Measurements from ENCODE around the gene HNRNPAB. TPM values are rescaled to one million over a fixed set of nuclear protein-coding genes. Genes with fewer than 3 reads are reported as not detected.
"Not testable (repeated sequence)": the region's sequence is repeated elsewhere in the genome, so short reads cannot be mapped to it uniquely, and the experiment has no call there.

The HNRNPAB gene
- total and polyA plus RNA-seq, 2 experiments from 2014 or later: 85.2 to 175 TPM

DNA sequence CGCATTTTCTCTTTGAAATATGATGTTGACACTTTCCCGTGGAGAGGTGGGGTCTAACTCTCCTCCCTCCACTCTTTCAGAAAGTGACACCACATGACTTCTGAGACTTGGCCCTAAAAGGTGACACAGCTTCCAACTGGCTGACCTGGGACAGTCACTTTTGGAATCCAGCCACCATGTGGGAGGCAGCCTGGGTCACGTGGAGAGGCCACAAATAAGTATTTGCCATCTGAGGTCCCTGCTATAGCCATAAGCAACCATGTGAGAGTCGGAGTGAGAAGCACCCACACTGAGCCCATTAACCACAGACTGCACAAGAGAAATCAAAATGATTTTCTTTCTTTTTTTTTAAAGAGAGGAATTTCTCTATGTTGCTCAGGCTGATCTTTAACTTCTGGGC is 32.3 kb downstream of the HNRNPAB start:
- Histone ChIP-seq H3K4me2 (no peak overlapping the region), H3K79me2 (peaks cover 5% of the 10 kb centered on the region), H3K27ac (no peak overlapping the region), H2AFZ (no peak overlapping the region), H3K36me3 (replicated peaks; ENCODE audit: insufficient read depth, low read depth) (no peaks in the 10 kb centered on the region), H3K27me3 (no peaks in the 10 kb centered on the region), H3K9me3 (ENCODE audit: low read depth) (no peaks in the 10 kb centered on the region), H3K9me2 (replicated peaks; ENCODE audit: insufficient read depth) (no peaks in the 10 kb centered on the region), H3K4me1 (ENCODE audit: insufficient read depth) (peaks cover 7% of the 10 kb centered on the region), H3K4me3 (no peak overlapping the region), H4K20me1 (ENCODE audit: insufficient read depth, poor library complexity, severe bottlenecking) (peaks cover 3% of the 10 kb centered on the region)
- WGBS (ENCODE audit: low lambda C conversion rate, missing lambda C conversion rate): 86% methylated on average over 4 of the region's 4 CpGs
- TF ChIP-seq EZH2phosphoT487 (IDR thresholded peaks at IDR 0.05; ENCODE audit: low read depth, severe bottlenecking, unreplicated experiment) (no peak), CTCF (IDR thresholded peaks at IDR 0.05; ENCODE audit: poor library complexity) (no peak), EZH2 (IDR thresholded peaks at IDR 0.05; ENCODE audit: borderline replicate concordance) (no peak)
- DNase-seq (ENCODE audit: low spot score): no peak

- Histone ChIP-seq H2AFZ (no peak overlapping the region), H3K79me2 (no peaks in the 10 kb centered on the region), H3K9me2 (replicated peaks; ENCODE audit: insufficient read depth) (no peaks in the 10 kb centered on the region), H3K4me2 (no peak overlapping the region), H3K36me3 (replicated peaks; ENCODE audit: insufficient read depth, low read depth) (no peaks in the 10 kb centered on the region), H3K27me3 (no peaks in the 10 kb centered on the region), H3K4me3 (no peak overlapping the region), H3K27ac (no peak overlapping the region), H4K20me1 (ENCODE audit: insufficient read depth, poor library complexity, severe bottlenecking) (no peaks in the 10 kb centered on the region), H3K4me1 (ENCODE audit: insufficient read depth) (peaks cover 4% of the 10 kb centered on the region), H3K9me3 (ENCODE audit: low read depth) (no peaks in the 10 kb centered on the region)
- no peak for DNase-seq (ENCODE audit: low spot score)
- no peak for TF ChIP-seq EZH2 (IDR thresholded peaks at IDR 0.05; ENCODE audit: borderline replicate concordance)
- TF ChIP-seq EZH2phosphoT487 (IDR thresholded peaks at IDR 0.05; ENCODE audit: low read depth, severe bottlenecking, unreplicated experiment): no peak
- no peak for TF ChIP-seq CTCF (IDR thresholded peaks at IDR 0.05; ENCODE audit: poor library complexity)
- 82% methylated on average over 13 of the region's 13 CpGs for WGBS (ENCODE audit: low lambda C conversion rate, missing lambda C conversion rate)
Measured at GRCh38 chr5:178237431-178238312, 33.3 kb downstream of the HNRNPAB start.

- Histone ChIP-seq H3K9me2 (replicated peaks; ENCODE audit: insufficient read depth) (no peaks in the 10 kb centered on the region), H3K4me3 (no peak overlapping the region), H3K27me3 (no peaks in the 10 kb centered on the region), H3K4me1 (ENCODE audit: insufficient read depth) (no peaks in the 10 kb centered on the region), H3K4me2 (no peak overlapping the region), H2AFZ (no peak overlapping the region), H3K9me3 (ENCODE audit: low read depth) (no peaks in the 10 kb centered on the region), H3K27ac (no peak overlapping the region), H3K79me2 (no peaks in the 10 kb centered on the region), H4K20me1 (ENCODE audit: insufficient read depth, poor library complexity, severe bottlenecking) (no peaks in the 10 kb centered on the region), H3K36me3 (replicated peaks; ENCODE audit: insufficient read depth, low read depth) (no peaks in the 10 kb centered on the region)
- WGBS (ENCODE audit: low lambda C conversion rate, missing lambda C conversion rate): 97% methylated on average over 6 of the region's 6 CpGs
- DNase-seq (ENCODE audit: low spot score): no peak
- TF ChIP-seq EZH2 (IDR thresholded peaks at IDR 0.05; ENCODE audit: borderline replicate concordance): no peak
Measured at GRCh38 chr5:178238313-178238635, 33.9 kb downstream of the HNRNPAB start.

DNA sequence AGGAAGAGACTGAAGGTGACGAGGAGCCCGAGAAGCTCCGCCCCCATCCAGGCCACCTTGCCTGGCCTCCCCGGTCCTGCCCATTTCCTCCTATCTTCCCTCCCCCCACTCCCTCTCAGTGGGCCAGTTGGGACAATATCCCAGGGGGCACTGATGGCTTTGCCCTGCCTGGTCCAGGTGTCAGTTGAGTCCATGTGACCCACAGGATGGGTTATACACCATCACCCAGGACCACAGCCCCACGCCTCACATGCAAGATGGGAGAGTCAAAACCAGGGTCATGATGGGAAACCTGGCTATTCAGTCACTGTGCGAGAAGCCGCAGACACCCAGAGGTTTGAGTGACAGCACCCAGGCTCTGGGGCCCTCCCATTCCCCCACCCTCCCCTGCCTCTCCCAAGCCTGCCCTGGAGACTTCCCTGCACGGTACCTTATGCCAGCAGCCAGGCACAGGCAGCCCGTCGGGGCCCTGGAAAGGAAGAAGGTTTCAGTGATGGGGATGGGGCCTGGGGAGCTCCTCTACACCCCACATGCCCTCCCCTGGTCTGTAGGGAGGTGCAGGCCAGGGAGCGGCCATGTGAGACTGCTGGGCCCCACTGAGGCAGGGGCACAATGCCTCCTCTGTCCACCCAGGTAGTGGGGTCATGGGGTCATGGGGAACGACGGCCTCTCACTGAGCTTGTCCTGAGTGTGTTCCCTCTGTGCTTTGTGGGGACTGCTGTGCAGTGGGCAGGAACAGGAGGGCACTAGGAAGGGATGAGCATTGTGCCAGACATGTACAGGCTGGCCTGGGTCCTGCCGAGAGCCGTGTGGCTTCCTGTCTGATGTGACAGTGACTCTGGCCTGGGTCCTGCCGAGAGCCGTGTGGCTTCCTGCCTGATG is 34.6 kb downstream of the HNRNPAB start:
- Histone ChIP-seq H3K27me3 (no peaks in the 10 kb centered on the region), H2AFZ (no peak overlapping the region), H3K9me3 (ENCODE audit: low read depth) (no peaks in the 10 kb centered on the region), H3K4me1 (ENCODE audit: insufficient read depth) (no peaks in the 10 kb centered on the region), H4K20me1 (ENCODE audit: insufficient read depth, poor library complexity, severe bottlenecking) (no peaks in the 10 kb centered on the region), H3K9me2 (replicated peaks; ENCODE audit: insufficient read depth) (no peaks in the 10 kb centered on the region), H3K4me2 (no peak overlapping the region), H3K4me3 (no peak overlapping the region), H3K36me3 (replicated peaks; ENCODE audit: insufficient read depth, low read depth) (no peaks in the 10 kb centered on the region), H3K27ac (no peak overlapping the region), H3K79me2 (no peaks in the 10 kb centered on the region)
- TF ChIP-seq CTCF (IDR thresholded peaks at IDR 0.05; ENCODE audit: poor library complexity) (no peak), EZH2 (IDR thresholded peaks at IDR 0.05; ENCODE audit: borderline replicate concordance) (no peak), EZH2phosphoT487 (IDR thresholded peaks at IDR 0.05; ENCODE audit: low read depth, severe bottlenecking, unreplicated experiment) (no peak)
- no peak for DNase-seq (ENCODE audit: low spot score)
- 86% methylated on average over 15 of the region's 17 CpGs for WGBS (ENCODE audit: low lambda C conversion rate, missing lambda C conversion rate)

DNA sequence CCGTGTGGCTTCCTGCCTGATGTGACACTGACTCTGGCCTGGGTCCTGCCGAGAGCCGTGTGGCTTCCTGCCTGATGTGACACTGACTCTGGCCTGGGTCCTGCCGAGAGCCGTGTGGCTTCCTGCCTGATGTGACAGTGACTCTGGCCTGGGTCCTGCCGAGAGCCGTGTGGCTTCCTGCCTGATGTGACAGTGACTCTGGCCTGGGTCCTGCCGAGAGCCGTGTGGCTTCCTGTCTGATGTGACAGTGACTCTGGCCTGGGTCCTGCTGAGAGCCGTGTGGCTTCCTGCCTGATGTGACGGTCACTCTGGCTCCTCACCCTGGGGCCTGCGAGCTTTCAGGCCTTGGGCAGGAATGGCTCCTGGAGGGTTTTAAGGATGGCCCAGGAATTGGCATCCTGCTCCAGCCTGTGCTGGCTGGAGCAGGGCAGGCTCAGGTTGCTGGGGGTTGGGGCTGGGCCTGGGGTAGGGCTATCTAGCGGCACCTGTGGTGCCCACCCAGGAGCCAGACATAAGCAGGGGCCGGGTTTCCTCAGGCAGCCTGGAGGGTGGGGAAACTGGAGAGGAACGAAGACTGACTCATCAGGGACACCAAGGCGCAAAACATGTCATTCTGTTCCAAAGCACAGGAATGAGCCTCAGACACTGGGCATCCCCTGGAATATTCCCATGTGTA is 35.4 kb downstream of the HNRNPAB start:
- H3K9me3 ChIP-seq (ENCODE audit: low read depth); H3K79me2 ChIP-seq; H2AFZ ChIP-seq; H3K4me2 ChIP-seq; H3K27ac ChIP-seq; H3K4me3 ChIP-seq; H4K20me1 ChIP-seq (ENCODE audit: insufficient read depth, poor library complexity, severe bottlenecking); H3K4me1 ChIP-seq (ENCODE audit: insufficient read depth); H3K9me2 ChIP-seq (replicated peaks; ENCODE audit: insufficient read depth); H3K27me3 ChIP-seq; DNase-seq (ENCODE audit: low spot score); H3K36me3 ChIP-seq (replicated peaks; ENCODE audit: insufficient read depth, low read depth): not testable (repeated sequence)
- WGBS (ENCODE audit: low lambda C conversion rate, missing lambda C conversion rate): 90% methylated on average over 10 of the region's 16 CpGs
